Cardiac muscle cell (in vitro differentiated cells and primary cell): ENCODE results near the gene PEPD. TPM values are rescaled to one million over a fixed set of nuclear protein-coding genes. Genes with fewer than 3 reads are reported as not detected.

Experiments
- DNase-seq, 2 donors: peaks; one replicate each; pipeline versions ENCODE4 v3.0.0 to v3.0.0-alpha.2; 2010 to 2017; ENCODE audit warnings: low read depth in 1 of 2, low spot score in 1 of 2
- H3K27ac ChIP-seq: fragments of 200-600 bp; sonication (generic); 2 replicates; pipeline ENCODE4 v1.5.1; 2016
- H3K27me3 ChIP-seq: fragments of 200-600 bp; sonication (generic); 2 replicates; pipeline ENCODE4 v1.6.0; 2016; ENCODE audit warnings: control low read depth
- H3K36me3 ChIP-seq: fragments of 200-600 bp; sonication (generic); 2 replicates; pipeline ENCODE4 v1.5.1; 2016; ENCODE audit warnings: control low read depth
- H3K4me1 ChIP-seq: fragments of 200-600 bp; sonication (generic); 2 replicates; pipeline ENCODE4 v1.8.1; 2017; ENCODE audit warnings: low read depth, mild to moderate bottlenecking, mixed run types
- H3K4me3 ChIP-seq: fragments of 200-600 bp; sonication (generic); 2 replicates; pipeline ENCODE4 v1.5.1; 2016; ENCODE audit warnings: mild to moderate bottlenecking
- H3K9me3 ChIP-seq: fragments of 200-600 bp; sonication (generic); 2 replicates; pipeline ENCODE4 v1.5.1; 2017; ENCODE audit warnings: low read depth, mild to moderate bottlenecking, control low read depth
- polyA plus RNA-seq: library from polyadenylated mRNA; unstranded; fragments of >200 nt; fragmentation: Nextera tagmentation; extraction: Ambion mirVana; gene quantifications from 2 replicates; pipeline ENCODE4 v1.2.1, GENCODE V29; 2016
- total RNA-seq: library from RNA; depleted of rRNA; stranded (reverse); fragments of >200 nt; gene quantifications from 2 replicates; pipeline ENCODE4 v1.2.3, GENCODE V29; 2016
- TF ChIP-seq, protein P1 (sequence below): IDR thresholded peaks from 2 replicates; pipeline ENCODE4 v1.5.1; 2012; ENCODE audit warnings: low read depth, mild to moderate bottlenecking, low read length

Gene PEPD
- total and polyA plus RNA-seq, 2 experiments from 2014 or later: 40.3 to 80.6 TPM

GRCh38 chr19:33471111-33471996 lies 50.2 kb downstream of the PEPD start:
- Histone ChIP-seq H3K4me3 (no peak overlapping the region), H3K9me3 (no peaks in the 10 kb centered on the region), H3K27me3 (no peaks in the 10 kb centered on the region), H3K4me1 (no peaks in the 10 kb centered on the region), H3K27ac (no peak overlapping the region), H3K36me3 (no peaks in the 10 kb centered on the region)
- DNase-seq: no peak
- TF ChIP-seq, protein P1, sequence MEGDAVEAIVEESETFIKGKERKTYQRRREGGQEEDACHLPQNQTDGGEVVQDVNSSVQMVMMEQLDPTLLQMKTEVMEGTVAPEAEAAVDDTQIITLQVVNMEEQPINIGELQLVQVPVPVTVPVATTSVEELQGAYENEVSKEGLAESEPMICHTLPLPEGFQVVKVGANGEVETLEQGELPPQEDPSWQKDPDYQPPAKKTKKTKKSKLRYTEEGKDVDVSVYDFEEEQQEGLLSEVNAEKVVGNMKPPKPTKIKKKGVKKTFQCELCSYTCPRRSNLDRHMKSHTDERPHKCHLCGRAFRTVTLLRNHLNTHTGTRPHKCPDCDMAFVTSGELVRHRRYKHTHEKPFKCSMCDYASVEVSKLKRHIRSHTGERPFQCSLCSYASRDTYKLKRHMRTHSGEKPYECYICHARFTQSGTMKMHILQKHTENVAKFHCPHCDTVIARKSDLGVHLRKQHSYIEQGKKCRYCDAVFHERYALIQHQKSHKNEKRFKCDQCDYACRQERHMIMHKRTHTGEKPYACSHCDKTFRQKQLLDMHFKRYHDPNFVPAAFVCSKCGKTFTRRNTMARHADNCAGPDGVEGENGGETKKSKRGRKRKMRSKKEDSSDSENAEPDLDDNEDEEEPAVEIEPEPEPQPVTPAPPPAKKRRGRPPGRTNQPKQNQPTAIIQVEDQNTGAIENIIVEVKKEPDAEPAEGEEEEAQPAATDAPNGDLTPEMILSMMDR: no peak

DNA sequence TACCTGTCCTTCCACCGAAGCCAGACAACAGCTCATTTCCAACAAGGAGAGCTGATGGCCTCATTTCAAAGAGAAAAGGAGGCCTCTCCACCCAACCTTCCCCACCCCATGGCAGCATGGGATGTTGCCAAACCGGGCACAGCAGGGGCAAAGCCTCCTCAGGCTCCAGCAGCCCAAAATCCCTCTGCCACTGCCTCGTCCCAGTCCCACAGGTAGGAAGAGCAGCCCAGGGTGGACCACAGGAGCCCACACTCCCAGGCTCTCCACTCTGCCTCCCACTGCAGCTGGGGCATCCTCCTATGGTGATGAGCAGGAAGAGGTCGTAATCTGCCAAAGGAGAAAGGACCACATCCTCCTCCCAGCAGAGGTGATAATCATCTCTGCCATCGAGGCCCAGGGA lies 50.9 kb downstream of the PEPD start:
- Histone ChIP-seq H3K4me3 (no peak overlapping the region), H3K9me3 (no peaks in the 10 kb centered on the region), H3K27me3 (no peaks in the 10 kb centered on the region), H3K27ac (no peak overlapping the region), H3K36me3 (no peaks in the 10 kb centered on the region), H3K4me1 (peaks cover 6% of the 10 kb centered on the region)
- TF ChIP-seq, protein P1: no peak
- DNase-seq: no peak

GRCh38 chr19:33470040-33470330 lies 51.6 kb downstream of the PEPD start:
- TF ChIP-seq, protein P1: no peak
- H3K9me3 ChIP-seq: no peaks in the 10 kb centered on the region

GRCh38 chr19:33469171-33470039 lies 52.2 kb downstream of the PEPD start:
- Histone ChIP-seq H3K27ac (no peak overlapping the region), H3K4me1 (peaks cover 10% of the 10 kb centered on the region), H3K4me3 (no peak overlapping the region), H3K36me3 (no peaks in the 10 kb centered on the region), H3K9me3 (no peaks in the 10 kb centered on the region), H3K27me3 (no peaks in the 10 kb centered on the region)
- TF ChIP-seq, protein P1: no peak
- DNase-seq: no peak

More at GRCh38 chr19:33470040-33470330, 51.6 kb downstream of the PEPD start:
- DNase-seq: no peak
- Histone ChIP-seq H3K4me1 (peaks cover 10% of the 10 kb centered on the region), H3K36me3 (no peaks in the 10 kb centered on the region), H3K4me3 (no peak overlapping the region), H3K27me3 (no peaks in the 10 kb centered on the region), H3K27ac (no peak overlapping the region)

- Histone ChIP-seq H3K36me3 (no peaks in the 10 kb centered on the region), H3K27ac (no peak overlapping the region)
These were observed 53.0 kb downstream of the PEPD start for GRCh38 chr19:33468361-33469170.

More at GRCh38 chr19:33468361-33469170, 53.0 kb downstream of the PEPD start:
- no peaks in the 10 kb centered on the region for H3K27me3 ChIP-seq
- no peak overlapping the region for H3K4me3 ChIP-seq
- no peaks in the 10 kb centered on the region for H3K9me3 ChIP-seq
- TF ChIP-seq, protein P1: no peak
- peaks cover 10% of the 10 kb centered on the region for H3K4me1 ChIP-seq
- no peak for DNase-seq
